Measurements from ENCODE around the gene MARK2. TPM values are rescaled to one million over a fixed set of nuclear protein-coding genes. Genes with fewer than 3 reads are reported as not detected.

MARK2 gene
- total RNA-seq, 1 donor from 2014 or later = 26.2 TPM

DNA sequence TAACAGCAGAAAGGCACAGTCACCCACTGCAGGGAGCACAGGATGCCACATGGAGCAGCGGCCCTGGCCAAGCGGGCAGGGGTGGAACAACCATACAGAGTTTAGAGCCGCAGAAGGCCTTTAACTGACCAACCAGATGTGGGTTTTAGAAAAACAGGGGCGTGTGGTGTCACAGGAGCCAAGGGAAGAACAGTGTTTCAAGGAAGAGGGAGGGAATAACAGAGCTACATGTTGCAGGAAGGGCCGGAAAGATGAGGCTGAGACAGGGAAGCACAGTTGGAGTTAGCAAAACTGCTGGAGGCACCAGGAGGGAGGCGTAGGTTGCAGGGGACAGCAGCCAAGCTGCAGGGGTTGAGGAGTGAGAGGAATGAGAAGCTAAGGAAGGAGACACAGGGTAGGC, 92.1 kb downstream of the MARK2 start:
- no peaks in the 10 kb centered on the region for H3K4me1 Mint-ChIP-seq (ENCODE audit: low read depth)
- TF ChIP-seq, protein P1, sequence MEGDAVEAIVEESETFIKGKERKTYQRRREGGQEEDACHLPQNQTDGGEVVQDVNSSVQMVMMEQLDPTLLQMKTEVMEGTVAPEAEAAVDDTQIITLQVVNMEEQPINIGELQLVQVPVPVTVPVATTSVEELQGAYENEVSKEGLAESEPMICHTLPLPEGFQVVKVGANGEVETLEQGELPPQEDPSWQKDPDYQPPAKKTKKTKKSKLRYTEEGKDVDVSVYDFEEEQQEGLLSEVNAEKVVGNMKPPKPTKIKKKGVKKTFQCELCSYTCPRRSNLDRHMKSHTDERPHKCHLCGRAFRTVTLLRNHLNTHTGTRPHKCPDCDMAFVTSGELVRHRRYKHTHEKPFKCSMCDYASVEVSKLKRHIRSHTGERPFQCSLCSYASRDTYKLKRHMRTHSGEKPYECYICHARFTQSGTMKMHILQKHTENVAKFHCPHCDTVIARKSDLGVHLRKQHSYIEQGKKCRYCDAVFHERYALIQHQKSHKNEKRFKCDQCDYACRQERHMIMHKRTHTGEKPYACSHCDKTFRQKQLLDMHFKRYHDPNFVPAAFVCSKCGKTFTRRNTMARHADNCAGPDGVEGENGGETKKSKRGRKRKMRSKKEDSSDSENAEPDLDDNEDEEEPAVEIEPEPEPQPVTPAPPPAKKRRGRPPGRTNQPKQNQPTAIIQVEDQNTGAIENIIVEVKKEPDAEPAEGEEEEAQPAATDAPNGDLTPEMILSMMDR (IDR thresholded peaks at IDR 0.05) = no peak
- no peak overlapping the region for H3K27ac Mint-ChIP-seq (ENCODE audit: unreplicated experiment)
- H3K27me3 Mint-ChIP-seq (ENCODE audit: low read depth) = peaks cover 4% of the 10 kb centered on the region
- H3K9me3 Mint-ChIP-seq (ENCODE audit: low read depth) = no peaks in the 10 kb centered on the region
- H3K36me3 Mint-ChIP-seq (ENCODE audit: low read depth) = no peaks in the 10 kb centered on the region
- DNase-seq (ENCODE audit: low spot score) = no peak
- H3K4me3 Mint-ChIP-seq (ENCODE audit: unreplicated experiment) = no peak overlapping the region

DNA sequence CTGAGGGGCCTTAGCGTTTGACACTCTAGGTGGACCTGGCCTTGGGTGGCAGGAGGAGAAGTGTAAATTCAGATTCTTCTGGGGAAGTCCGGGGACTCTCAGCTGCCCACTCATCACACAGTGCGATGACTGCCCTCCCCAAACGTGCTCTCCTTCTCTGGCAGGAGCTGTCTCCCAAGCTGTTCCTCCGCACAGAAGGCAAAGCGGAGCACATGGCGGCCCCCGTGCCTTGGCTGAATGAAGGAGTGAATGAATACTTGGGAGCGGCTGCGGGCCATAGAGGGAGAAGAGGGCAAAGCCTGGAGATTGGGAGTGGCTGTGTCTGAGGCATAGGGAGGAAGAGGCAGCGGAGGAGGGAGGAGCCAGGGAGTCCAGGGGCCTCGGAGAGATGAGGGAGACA, 93.0 kb downstream of the MARK2 start:
- H3K27me3 Mint-ChIP-seq (ENCODE audit: low read depth) = peaks cover 4% of the 10 kb centered on the region
- no peak overlapping the region for H3K4me3 Mint-ChIP-seq (ENCODE audit: unreplicated experiment)
- no peak overlapping the region for H3K27ac Mint-ChIP-seq (ENCODE audit: unreplicated experiment)
- no peaks in the 10 kb centered on the region for H3K4me1 Mint-ChIP-seq (ENCODE audit: low read depth)
- no peak for DNase-seq (ENCODE audit: low spot score)
- H3K36me3 Mint-ChIP-seq (ENCODE audit: low read depth) = no peaks in the 10 kb centered on the region
- TF ChIP-seq, protein P1 (IDR thresholded peaks at IDR 0.05) = no peak
- no peaks in the 10 kb centered on the region for H3K9me3 Mint-ChIP-seq (ENCODE audit: low read depth)

DNA sequence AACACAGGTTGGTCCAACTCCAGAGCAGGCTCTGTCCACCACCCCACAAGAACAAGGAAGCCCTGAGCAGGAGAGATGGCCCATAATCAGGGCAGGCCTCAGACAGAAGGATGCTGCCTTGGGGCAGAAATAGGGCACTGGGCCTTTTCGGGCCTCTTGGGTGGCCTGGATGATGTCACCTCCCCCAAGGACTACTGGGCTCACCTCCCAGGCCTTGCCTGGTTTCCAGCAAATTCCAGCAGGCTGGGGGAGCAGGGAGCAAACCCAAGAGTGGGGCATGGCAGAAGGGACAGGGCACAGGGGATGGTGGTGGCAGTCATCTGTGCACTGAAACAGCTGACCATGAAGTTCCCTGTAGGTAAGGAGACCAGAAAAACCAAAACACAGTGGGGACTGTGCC, 94.5 kb downstream of the MARK2 start:
- no peak for DNase-seq (ENCODE audit: low spot score)
- Mint-ChIP-seq H3K4me1 (ENCODE audit: low read depth) (peaks cover 3% of the 10 kb centered on the region), H3K9me3 (ENCODE audit: low read depth) (no peaks in the 10 kb centered on the region), H3K27me3 (ENCODE audit: low read depth) (no peaks in the 10 kb centered on the region), H3K36me3 (ENCODE audit: low read depth) (no peaks in the 10 kb centered on the region), H3K27ac (ENCODE audit: unreplicated experiment) (no peak overlapping the region), H3K4me3 (ENCODE audit: unreplicated experiment) (no peak overlapping the region)
- TF ChIP-seq, protein P1 (IDR thresholded peaks at IDR 0.05) = no peak

DNA sequence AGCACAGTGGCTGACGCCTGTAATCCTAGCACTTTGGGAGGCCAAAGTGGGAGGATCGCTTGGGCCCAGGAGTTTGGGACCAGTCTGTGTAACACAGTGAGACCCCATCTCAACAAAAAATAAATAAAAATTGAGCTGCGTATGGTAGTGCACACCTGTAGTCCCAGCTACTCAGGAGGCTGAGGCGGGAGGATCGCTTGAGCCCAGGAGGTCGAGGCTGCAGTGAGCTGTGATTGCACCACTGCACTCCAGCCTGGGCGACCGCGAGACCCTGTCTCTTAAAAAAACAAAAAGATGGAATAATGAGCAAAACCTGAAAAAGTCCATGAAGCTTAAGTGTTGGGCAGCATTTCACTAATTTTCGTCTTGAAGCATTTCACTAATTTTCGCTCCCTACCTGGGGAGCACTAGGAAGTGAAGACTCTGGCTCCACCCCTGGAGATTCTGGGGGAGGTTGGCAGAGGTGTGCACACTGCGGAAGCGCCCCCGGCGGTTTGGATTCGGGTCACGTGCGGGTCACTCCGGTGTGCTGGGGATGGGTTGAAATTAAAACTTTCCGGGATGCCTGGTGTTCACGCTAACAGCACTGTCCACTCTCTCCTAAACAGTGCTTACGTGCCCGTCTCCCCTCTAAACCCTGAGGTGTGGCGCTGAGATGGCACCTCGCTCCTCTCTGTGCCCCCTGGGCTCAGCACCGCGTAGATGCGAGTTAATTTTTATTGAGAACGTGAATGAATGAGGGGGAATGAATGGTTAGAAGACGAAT, 99.0 kb downstream of the MARK2 start:
- Mint-ChIP-seq H3K9me3 (ENCODE audit: low read depth) (no peaks in the 10 kb centered on the region), H3K4me3 (ENCODE audit: unreplicated experiment) (peak overlapping the region; percentile 91), H3K36me3 (ENCODE audit: low read depth) (peaks cover 1% of the 10 kb centered on the region), H3K27ac (ENCODE audit: unreplicated experiment) (peak overlapping the region; percentile 77), H3K4me1 (ENCODE audit: low read depth) (peaks cover 17% of the 10 kb centered on the region), H3K27me3 (ENCODE audit: low read depth) (no peaks in the 10 kb centered on the region)
- TF ChIP-seq, protein P1 (IDR thresholded peaks at IDR 0.05) = no peak
- DNase-seq (ENCODE audit: low spot score) = no peak

DNA sequence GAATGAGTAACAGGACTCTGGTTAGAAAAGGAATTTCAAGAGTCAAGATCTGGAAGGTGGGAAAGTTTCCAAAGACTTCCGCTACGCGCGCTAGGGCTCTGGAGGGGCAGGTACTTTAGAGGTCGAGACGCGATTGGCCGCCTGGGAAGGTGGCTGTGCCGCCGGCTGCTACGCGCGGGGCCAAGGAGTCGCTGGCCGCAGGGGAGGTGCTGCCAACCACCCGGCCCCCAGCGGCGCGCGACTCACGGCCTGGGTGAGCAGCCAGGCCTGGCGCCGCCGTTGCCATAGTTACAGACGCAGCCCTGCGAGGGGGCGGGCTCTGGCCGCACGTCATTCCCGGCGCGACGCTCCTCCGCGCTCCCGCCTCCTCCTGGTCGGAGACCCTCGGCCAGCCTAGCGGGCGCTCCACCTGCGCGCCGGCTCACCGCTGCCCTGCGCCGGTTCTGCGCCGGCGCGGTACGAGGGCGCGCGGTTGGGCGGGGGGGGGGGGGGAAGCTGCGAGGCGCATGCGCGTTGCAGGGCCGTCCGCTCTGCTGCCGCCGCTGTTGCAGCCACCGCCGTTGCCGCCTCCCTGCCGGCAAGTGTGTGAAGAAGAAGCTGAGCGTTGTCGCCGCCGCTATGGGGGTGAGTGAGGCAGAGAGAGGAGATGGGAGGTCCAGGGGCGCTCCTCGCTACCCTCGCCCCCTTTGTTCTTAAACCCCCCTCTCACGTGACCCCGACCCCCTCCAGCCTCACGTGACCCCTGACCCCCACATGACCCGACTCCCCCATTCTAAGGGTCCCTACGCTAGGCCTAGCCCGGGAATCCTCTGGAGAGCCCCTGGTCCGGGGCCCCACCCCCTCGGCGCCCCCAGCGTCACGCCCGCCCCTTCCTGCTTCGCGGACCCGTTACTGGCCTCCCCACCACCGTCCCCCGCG, 99.8 kb downstream of the MARK2 start, which contains the start of gene NAA40:
NAA40 (plus strand) TSS at position 524 of the 918 bp plus-strand sequence; CDS start at position 619, 95 bp downstream.
- Mint-ChIP-seq H3K27ac (ENCODE audit: unreplicated experiment) (peak within 1 kb of the TSS; percentile 77), H3K27me3 (ENCODE audit: low read depth) (no peaks in the 10 kb centered on the region), H3K36me3 (ENCODE audit: low read depth) (peaks cover 1% of the 10 kb centered on the region), H3K4me3 (ENCODE audit: unreplicated experiment) (peak within 1 kb of the TSS; percentile 91), H3K9me3 (ENCODE audit: low read depth) (no peaks in the 10 kb centered on the region), H3K4me1 (ENCODE audit: low read depth) (peaks cover 17% of the 10 kb centered on the region)
- TF ChIP-seq, protein P1 (IDR thresholded peaks at IDR 0.05) = peak; percentile 24
- DNase-seq (ENCODE audit: low spot score) = no peak

Data from chondrocyte (in vitro differentiated cells).